Thyroid gland (tissue), 4 donors: Measurements from ENCODE around the gene IFNAR2.

Source experiments
- POLR2A ChIP-seq, 2 donors: fragments of 450-650 bp; IDR thresholded peaks; one replicate each; pipeline ENCODE4 v1.6.1; 2017; ENCODE audit warnings: antibody characterized with exemption in 2 of 2, mild to moderate bottlenecking in 2 of 2, moderate library complexity in 1 of 2
- TF ChIP-seq, protein P1 (sequence below), 6 experiments: fragments of 200-600 bp in 3 of 6; fragments of 450-650 bp in 3 of 6; sonication (generic) in 3 of 6; IDR thresholded peaks; one replicate each; pipeline ENCODE4 v1.5.1; 2016 to 2019; ENCODE audit warnings: antibody characterized with exemption in 6 of 6, mild to moderate bottlenecking in 2 of 6, inconsistent platforms in 1 of 6, moderate library complexity in 1 of 6

DNA sequence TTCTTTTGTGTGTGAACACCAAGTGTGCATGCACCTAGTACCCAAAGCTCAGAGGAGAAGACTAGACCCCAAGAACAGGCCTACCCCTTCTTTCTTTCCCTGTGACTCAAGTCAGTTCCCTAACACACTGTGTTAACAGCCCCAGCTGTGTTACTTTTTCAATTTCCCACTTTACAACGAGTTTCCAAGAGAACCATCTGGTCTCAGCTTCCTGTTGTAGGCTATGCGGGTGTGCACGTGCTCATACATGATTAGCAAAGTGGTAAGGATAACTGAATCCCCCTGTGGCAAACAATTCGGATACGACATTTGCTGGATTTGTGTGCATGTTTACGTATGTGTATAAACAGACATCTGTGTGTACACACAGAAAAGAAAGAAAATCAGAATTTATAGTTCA is 17.9 kb downstream of the IFNAR2 start:
- TF ChIP-seq, protein P1, sequence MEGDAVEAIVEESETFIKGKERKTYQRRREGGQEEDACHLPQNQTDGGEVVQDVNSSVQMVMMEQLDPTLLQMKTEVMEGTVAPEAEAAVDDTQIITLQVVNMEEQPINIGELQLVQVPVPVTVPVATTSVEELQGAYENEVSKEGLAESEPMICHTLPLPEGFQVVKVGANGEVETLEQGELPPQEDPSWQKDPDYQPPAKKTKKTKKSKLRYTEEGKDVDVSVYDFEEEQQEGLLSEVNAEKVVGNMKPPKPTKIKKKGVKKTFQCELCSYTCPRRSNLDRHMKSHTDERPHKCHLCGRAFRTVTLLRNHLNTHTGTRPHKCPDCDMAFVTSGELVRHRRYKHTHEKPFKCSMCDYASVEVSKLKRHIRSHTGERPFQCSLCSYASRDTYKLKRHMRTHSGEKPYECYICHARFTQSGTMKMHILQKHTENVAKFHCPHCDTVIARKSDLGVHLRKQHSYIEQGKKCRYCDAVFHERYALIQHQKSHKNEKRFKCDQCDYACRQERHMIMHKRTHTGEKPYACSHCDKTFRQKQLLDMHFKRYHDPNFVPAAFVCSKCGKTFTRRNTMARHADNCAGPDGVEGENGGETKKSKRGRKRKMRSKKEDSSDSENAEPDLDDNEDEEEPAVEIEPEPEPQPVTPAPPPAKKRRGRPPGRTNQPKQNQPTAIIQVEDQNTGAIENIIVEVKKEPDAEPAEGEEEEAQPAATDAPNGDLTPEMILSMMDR (IDR thresholded peaks at IDR 0.05), result no peak
- TF ChIP-seq POLR2A (IDR thresholded peaks at IDR 0.05), result no peak
